Loucy (cell line): ENCODE results near the gene CBX8.

Experiments
- H2AFZ ChIP-seq: fragments of 200-600 bp; sonication (generic); 2 replicates; pipeline ENCODE4 v1.6.0; 2016; ENCODE audit warnings: antibody characterized with exemption, mild to moderate bottlenecking, low read length, moderate library complexity
- H3F3A ChIP-seq: fragments of 200-600 bp; 2 replicates; pipeline ENCODE4 v1.6.0; 2016; ENCODE audit warnings: antibody characterized with exemption, low read depth, mild to moderate bottlenecking
- H3K27me3 ChIP-seq: fragments of 200-600 bp; sonication (generic); 2 replicates; pipeline ENCODE4 v1.6.1; 2014; ENCODE audit warnings: low read length, mild to moderate bottlenecking; ENCODE audit not compliant: insufficient read depth, poor library complexity, severe bottlenecking
- H3K36me3 ChIP-seq: fragments of 200-600 bp; sonication (generic); 2 replicates; pipeline ENCODE4 v1.6.1; 2016; ENCODE audit warnings: low read length; ENCODE audit not compliant: insufficient read depth
- H3K4me1 ChIP-seq: fragments of 200-600 bp; sonication (generic); 2 replicates; pipeline ENCODE4 v1.5.1; 2014; ENCODE audit warnings: low read length, mild to moderate bottlenecking; ENCODE audit not compliant: insufficient read depth, poor library complexity, severe bottlenecking
- H3K4me2 ChIP-seq: fragments of 200-600 bp; sonication (generic); 2 replicates; pipeline ENCODE4 v1.6.0; 2014; ENCODE audit warnings: antibody characterized with exemption, low read length, low read depth, mild to moderate bottlenecking; ENCODE audit not compliant: poor library complexity, severe bottlenecking
- H3K4me3 ChIP-seq: fragments of 200-600 bp; sonication (generic); 2 replicates; pipeline ENCODE4 v1.5.1; 2014; ENCODE audit warnings: low read length, mild to moderate bottlenecking, mixed read lengths; ENCODE audit not compliant: poor library complexity, severe bottlenecking
- H3K79me2 ChIP-seq: fragments of 200-600 bp; sonication (generic); 2 replicates; pipeline ENCODE4 v1.6.1; 2014; ENCODE audit warnings: low read length; ENCODE audit not compliant: insufficient read depth
- H3K9ac ChIP-seq: fragments of 200-600 bp; sonication (generic); 2 replicates; pipeline ENCODE4 v1.6.0; 2014; ENCODE audit warnings: mild to moderate bottlenecking, low read depth, low read length, moderate library complexity; ENCODE audit not compliant: poor library complexity, severe bottlenecking
- H3K9me2 ChIP-seq: fragments of 200-600 bp; sonication (generic); replicated peaks from 2 replicates; pipeline ENCODE4 v1.6.1; 2016; ENCODE audit warnings: low read depth, low read length, mixed read lengths
- H3K9me3 ChIP-seq: fragments of 200-600 bp; sonication (generic); 2 replicates; pipeline ENCODE4 v1.6.1; 2014; ENCODE audit warnings: mild to moderate bottlenecking, antibody characterized with exemption, low read length, low read depth; ENCODE audit not compliant: insufficient read depth
- H4K20me1 ChIP-seq: fragments of 200-600 bp; sonication (generic); 2 replicates; pipeline ENCODE4 v1.6.0; 2014; ENCODE audit warnings: antibody characterized with exemption, low read length, mild to moderate bottlenecking; ENCODE audit not compliant: insufficient read depth, poor library complexity, severe bottlenecking
- EZH2phosphoT487 ChIP-seq: fragments of 200-600 bp; IDR thresholded peaks from 2 replicates; pipeline ENCODE4 v1.6.1; 2018; ENCODE audit warnings: antibody characterized with exemption, mild to moderate bottlenecking, moderate library complexity, borderline replicate concordance
- TF ChIP-seq, protein P1 (sequence below): fragments of 200-600 bp; sonication (generic); conservative IDR thresholded peaks from 2 replicates; pipeline ENCODE4 v1.5.1; 2014; ENCODE audit warnings: mild to moderate bottlenecking, antibody characterized with exemption, low read length

Gene CBX8

DNA sequence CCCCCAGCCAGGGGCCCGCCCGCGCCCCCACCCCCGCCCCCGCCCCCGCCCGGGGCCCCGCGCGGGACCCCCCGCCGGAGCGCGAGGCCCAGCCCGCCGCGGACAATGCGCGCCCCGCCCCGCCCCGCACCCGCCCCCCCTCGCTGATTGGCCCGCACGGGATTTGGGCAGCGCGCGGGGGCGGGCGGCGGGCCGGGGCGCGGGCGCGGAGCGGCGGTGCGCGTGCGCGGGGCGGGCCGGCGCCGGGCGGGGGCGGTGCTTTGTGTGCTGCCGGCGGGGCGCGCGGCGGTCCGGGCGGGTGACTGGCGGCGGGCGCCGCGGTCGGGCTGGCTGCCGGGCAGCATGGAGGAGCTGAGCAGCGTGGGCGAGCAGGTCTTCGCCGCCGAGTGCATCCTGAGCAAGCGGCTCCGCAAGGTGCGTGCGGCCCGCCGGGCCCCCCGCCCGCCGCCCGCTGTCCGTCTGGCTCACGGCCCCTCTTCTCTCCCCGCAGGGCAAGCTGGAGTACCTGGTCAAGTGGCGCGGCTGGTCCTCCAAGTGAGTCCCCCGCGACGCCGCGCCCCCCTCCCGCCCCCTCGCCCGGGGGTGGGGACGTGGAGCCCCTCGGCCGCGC is 18.9 kb downstream of the CBX8 start, which contains the start of gene CBX2:
Gene CBX2 (plus strand): TSS at position 255 of the 610 bp plus-strand sequence. CDS start 88 bp downstream, at position 343.
- Histone ChIP-seq H2AFZ (peak within 1 kb of the TSS; percentile 52), H3K4me3 (peak within 1 kb of the TSS; percentile 87), H3K4me1 (peaks cover 45% of the 10 kb centered on the region), H3K4me2 (peak within 1 kb of the TSS; percentile 98), H3K9me3 (no peaks in the 10 kb centered on the region), H3K9ac (peak within 1 kb of the TSS; percentile 92), H3F3A (peaks cover 2% of the 10 kb centered on the region; the same call in 1 of the 2 replicates), H3K9me2 (no peaks in the 10 kb centered on the region), H3K27me3 (no peaks in the 10 kb centered on the region), H3K36me3 (peaks cover 9% of the 10 kb centered on the region; the same call in 1 of the 2 replicates), H4K20me1 (peaks cover 45% of the 10 kb centered on the region), H3K79me2 (peaks cover 60% of the 10 kb centered on the region)
- TF ChIP-seq, protein P1, sequence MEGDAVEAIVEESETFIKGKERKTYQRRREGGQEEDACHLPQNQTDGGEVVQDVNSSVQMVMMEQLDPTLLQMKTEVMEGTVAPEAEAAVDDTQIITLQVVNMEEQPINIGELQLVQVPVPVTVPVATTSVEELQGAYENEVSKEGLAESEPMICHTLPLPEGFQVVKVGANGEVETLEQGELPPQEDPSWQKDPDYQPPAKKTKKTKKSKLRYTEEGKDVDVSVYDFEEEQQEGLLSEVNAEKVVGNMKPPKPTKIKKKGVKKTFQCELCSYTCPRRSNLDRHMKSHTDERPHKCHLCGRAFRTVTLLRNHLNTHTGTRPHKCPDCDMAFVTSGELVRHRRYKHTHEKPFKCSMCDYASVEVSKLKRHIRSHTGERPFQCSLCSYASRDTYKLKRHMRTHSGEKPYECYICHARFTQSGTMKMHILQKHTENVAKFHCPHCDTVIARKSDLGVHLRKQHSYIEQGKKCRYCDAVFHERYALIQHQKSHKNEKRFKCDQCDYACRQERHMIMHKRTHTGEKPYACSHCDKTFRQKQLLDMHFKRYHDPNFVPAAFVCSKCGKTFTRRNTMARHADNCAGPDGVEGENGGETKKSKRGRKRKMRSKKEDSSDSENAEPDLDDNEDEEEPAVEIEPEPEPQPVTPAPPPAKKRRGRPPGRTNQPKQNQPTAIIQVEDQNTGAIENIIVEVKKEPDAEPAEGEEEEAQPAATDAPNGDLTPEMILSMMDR: no peak
- no peak for TF ChIP-seq EZH2phosphoT487

DNA sequence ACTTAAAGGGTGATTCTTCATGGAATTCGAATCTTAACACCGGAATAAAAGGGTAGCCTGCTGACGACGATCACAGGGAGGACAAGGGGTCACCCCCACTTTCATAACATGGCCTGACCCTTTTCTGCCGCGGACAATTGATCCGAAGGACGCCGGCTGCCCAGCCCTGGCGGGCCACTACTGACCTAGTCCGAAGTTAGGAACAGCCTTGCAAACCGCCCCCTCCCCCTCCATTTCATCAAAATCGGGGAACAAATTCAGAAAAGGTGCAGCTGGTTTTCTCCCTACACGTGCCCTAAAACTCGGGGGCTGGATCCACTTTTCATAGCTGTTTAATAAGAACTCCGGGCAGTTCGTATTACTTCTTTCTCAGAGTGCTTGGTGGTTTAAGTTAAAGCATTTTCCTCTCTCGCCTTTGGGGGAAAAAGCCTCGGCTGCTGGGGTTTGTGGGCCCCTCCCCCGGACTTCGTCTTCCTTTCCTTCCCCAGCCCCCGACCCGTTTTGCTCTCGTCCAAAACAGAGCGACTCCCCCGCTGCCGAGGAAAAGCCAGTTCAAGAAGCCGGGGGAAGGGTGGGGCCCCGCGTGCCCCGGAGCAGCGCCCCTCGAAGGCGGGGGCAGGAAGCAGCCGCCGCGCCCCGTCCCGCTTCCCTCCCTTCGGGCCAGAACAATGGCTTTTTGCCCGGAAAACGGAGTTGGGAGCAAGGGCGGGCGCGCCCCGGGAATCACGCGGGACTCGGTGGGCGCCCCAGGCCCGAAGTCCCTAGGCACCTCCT is 19.6 kb downstream of the CBX8 start:
- Histone ChIP-seq H3F3A (peaks cover 2% of the 10 kb centered on the region; the same call in 1 of the 2 replicates), H3K4me1 (peaks cover 41% of the 10 kb centered on the region), H3K9ac (peak overlapping the region; percentile 92), H2AFZ (peak overlapping the region; percentile 52), H4K20me1 (peaks cover 38% of the 10 kb centered on the region), H3K9me2 (no peaks in the 10 kb centered on the region), H3K27me3 (no peaks in the 10 kb centered on the region), H3K4me2 (peak overlapping the region; percentile 98), H3K79me2 (peaks cover 53% of the 10 kb centered on the region), H3K36me3 (peaks cover 2% of the 10 kb centered on the region; the same call in 1 of the 2 replicates), H3K4me3 (peak overlapping the region; percentile 87), H3K9me3 (no peaks in the 10 kb centered on the region)
- TF ChIP-seq EZH2phosphoT487: no peak
- TF ChIP-seq, protein P1: peak; percentile 46

DNA sequence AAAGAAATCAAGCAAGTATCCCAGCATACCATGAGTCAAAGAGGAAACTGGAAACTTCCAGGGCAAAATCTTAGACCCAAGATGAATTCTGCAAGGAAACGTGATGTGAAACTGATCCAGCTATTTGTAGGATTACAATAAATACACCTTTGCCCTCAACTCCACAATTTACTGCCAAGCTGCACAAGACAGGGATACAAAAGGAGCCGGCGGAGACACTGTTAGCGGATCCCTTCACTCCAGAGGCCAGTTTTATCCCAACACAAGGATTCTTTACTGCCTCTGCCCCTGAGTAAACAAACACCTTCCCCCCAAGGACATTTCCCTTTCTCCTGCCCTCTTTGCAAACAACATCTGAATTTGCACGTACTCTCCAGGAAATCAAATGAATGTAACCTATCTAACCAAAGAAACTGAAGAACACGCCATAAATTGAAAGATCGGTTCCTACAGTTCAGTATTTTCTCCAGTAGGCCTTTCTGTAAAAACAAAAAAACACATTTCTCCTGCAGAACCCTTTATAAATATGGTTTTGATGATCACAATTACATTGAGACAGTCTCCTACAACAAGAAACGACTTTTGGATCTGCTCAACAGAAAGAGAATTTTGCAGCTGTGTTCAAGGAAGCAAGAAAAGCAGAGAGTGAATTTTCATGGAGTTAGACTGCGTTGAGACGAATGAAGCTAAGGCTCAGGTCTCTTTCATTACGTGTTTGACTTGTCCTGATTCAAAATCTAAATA is 20.3 kb downstream of the CBX8 start:
- Histone ChIP-seq H2AFZ (no peak overlapping the region), H3K9me3 (no peaks in the 10 kb centered on the region), H4K20me1 (peaks cover 31% of the 10 kb centered on the region), H3K36me3 (no peaks in the 10 kb centered on the region), H3K4me1 (peaks cover 34% of the 10 kb centered on the region), H3K4me3 (peak overlapping the region; percentile 87), H3K27me3 (no peaks in the 10 kb centered on the region), H3K9me2 (no peaks in the 10 kb centered on the region), H3K4me2 (peak overlapping the region; percentile 98), H3K9ac (peak overlapping the region; percentile 92), H3F3A (peaks cover 2% of the 10 kb centered on the region; the same call in 1 of the 2 replicates), H3K79me2 (peaks cover 45% of the 10 kb centered on the region)
- no peak for TF ChIP-seq EZH2phosphoT487
- TF ChIP-seq, protein P1: no peak
